Daoy (cell line): Measurements from ENCODE around the gene CRIP2. TPM values are rescaled to one million over a fixed set of nuclear protein-coding genes. Genes with fewer than 3 reads are reported as not detected.
A peak's percentile ranks its signal among the peaks of the same experiment; 100 is the strongest.

Experiments
- DNase-seq: peaks from one replicate; pipeline ENCODE4 v3.0.0-alpha.2; 2015; ENCODE audit warnings: low read depth
- total RNA-seq: library from RNA; depleted of rRNA; stranded (reverse); fragments of >200 nt; shearing (Covaris generic); gene quantifications from 2 replicates; pipeline ENCODE4 v1.2.3, GENCODE V29; 2014

The CRIP2 gene
- total RNA-seq, 1 experiment from 2014 or later = 94.1 TPM

- no peak for DNase-seq
Measured at GRCh38 chr14:105487449-105487985, 12.9 kb downstream of the CRIP2 start.

- DNase-seq = no peak
Measured at GRCh38 chr14:105487986-105488777, 13.6 kb downstream of the CRIP2 start.

DNA sequence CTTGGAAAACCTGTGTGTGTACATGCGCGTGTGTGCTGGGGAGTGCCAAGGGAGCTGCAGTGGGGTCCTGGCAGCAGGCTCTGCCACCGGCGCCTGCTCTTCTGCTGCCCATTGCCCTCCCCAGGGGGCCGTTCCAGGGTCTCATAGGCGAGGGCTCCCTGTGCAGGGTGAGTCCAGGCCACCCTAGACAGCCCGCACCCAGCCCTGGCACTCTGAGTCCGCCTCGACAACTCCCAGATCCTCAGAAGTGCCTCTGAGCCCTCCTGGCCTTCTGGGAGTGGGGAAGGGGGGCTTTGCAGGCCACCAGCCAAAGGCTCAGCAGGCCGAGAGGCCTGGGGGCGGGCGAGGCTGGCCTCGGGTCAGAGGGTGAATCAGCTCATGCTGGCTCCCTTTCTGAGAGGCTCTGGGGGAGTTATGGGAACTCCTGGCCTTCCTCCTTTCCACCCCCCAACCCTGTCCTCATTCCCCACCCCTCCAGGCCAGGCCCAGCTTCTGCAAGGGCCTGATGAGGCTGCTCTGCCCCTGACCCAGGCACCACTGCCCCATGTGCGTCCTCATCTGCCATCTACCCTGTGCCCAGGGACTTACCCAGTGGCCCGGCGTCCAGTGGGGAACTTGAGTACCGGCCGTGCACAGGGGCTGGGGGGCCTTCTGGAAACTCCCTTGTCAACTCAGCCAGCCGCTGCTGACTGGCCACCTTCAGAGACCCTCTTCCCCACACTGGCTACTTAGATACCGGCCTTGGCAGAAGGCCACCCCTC, 14.3 kb downstream of the CRIP2 start:
- DNase-seq = no peak

DNA sequence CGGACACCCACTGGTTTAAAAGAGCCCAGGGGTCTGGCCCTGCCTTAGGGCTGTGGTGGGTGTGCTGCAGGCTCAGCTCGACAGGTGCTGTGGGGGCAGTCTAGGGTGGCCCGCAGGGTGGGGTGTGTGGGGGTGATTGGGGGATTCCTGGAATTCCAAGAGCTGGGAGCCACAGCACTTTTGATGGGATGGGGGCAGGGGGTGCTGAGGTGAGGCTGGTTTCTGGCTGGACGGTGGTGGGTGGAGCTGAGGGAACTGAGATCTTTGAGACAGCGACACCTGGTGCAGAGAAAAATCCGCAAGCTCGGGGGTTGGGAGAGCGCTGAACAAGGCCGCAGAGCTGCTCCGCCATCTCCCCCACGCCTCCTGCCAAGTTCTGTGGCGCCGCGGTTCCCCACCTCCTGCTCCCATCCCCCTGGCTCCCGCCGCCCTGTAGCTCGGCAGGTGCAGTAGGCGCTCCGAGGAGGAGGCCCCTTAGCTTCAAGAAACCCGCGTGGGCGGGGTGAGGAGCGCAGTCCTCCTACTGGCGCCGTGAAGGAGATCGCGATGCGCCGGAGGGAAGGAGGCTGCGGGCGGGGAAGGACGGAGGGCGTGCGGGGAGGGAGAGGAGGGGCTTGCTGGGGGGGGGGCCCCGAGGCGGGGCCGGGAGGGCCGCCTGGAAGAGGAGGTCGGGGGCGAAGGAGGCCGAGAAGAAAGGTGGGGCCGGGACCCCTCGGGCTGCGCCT, 15.1 kb downstream of the CRIP2 start:
- DNase-seq = peak; percentile 92

- DNase-seq = no peak
Measured at GRCh38 chr14:105490267-105490571, 15.6 kb downstream of the CRIP2 start.

DNA sequence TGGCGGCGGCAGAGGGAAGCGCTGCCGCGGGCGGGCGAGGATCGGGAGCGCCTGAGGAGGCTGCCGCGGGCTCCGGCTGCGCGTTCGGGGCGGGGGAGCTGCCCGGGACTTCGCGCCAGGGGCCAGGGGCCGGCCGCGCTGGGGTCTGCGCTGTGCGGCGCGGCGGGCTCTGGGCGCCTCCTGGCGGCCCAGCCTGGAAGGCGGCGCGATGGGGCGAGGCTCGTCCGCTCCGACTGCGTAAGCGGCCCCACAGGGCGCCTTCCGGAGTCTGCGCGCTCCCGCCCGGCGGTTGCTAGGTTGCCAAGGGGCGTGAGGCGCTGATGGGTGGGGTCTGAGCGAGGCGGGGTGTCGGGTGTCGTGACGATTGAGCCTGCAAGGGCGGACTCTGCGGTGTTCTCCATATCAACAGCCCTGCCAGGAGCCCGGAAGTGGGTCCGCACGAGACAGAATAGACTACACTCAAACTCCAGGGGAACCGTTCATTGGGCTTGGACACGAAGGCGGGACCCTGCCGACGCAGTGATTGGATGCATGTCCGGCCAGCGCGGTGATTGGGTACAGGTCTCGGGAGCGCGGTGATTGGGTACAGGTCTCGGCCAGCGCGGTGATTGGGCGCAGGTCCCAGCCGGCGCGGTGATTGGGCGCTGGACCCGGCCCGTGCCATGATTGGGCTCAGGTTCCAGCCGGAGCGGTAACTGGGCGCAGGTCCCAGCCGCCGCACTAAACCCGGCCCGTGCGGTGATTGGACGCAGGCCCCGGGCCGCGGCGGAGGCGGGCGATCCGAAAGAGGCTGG, 16.1 kb downstream of the CRIP2 start, which contains the start of gene TEDC1:
Gene TEDC1 (plus strand): TSS at position 675 of the 794 bp plus-strand sequence. CDS start 130 bp downstream, outside the sequence.
- peak; percentile 100 for DNase-seq

DNA sequence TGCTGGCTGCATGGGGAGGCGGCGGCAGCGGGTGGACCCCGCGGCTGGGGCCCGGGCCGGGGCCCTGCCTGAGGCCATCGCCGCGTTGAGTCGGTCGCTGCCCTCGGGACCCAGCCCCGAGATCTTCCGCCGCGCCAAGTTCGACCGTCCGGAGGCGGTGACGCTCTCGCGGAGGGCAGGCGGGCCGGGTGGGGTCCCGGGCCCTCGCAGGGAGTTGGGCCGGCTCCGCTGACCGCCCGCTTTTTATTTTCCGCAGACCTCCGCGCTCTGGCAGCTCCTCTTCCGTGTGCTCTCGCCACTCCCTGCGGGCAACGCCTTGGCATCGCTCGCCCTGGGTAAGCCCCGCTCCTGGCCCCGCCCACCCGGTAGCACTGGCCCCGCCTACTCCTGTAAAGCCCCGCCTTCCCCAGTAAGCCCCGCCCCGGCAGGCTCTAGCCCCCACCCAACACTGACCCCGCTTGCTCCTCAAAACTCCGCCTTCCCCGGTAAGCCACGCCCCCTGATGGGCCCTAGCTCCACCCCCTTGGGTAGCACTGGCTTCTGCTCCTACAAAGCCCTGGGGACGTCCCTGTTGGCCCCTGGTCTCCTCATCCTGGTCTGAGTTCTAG, 16.8 kb downstream of the CRIP2 start:
- peak; percentile 88 for DNase-seq

DNA sequence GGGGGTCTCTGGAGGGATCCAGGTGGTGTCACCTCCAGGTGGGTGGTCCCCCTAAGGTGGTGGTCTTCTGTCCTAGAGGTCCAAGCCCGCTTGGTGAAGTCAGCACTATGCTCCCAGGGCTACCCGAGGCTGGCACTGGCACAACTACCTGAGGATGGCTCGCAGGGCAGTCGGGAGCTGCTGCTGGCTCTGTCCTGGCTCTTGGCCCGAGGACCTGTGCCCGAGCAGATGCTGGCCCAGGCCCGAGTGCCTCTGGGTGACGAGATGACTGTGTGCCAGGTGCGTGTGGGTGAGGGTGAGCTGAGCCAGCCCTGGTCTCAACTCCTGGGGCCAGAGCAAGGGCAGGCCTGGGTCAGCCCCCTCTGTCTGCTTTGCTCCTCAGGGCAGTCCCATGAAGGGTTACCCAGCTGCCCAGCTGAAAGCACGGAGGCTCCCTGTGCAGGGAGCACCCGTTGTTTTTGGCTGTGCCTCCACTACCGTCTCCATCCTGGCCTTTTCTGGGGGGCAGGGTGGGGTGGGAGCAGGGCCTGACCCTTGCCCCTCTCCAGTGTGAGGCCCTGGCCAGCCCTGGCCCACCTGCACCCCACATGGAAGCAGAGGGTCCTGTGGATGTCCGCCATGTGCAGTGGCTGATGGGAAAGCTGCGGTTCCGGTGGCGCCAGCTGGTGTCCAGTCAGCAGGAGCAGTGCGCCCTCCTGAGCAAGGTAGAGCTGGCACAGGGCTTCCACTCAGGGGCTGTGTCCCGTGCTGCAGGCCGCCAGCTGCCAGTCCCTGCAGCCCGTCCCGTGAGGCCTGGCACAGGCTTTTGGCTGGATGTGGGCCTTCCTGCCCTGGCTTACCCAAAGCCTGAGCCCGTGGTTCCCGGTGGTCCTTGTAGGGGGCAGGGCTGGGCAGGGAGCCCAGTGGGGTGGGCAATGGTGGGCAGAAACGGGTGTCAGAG, 17.7 kb downstream of the CRIP2 start:
- DNase-seq = no peak

- no peak for DNase-seq
Measured at GRCh38 chr14:105492971-105493871, 18.6 kb downstream of the CRIP2 start.

GRCh38 chr14:105493921-105494605, 19.4 kb downstream of the CRIP2 start:
- DNase-seq = no peak

- no peak for DNase-seq
Measured at GRCh38 chr14:105494606-105494929, 19.9 kb downstream of the CRIP2 start.

- no peak for DNase-seq
Measured at GRCh38 chr14:105495101-105495989, 20.7 kb downstream of the CRIP2 start.

DNA sequence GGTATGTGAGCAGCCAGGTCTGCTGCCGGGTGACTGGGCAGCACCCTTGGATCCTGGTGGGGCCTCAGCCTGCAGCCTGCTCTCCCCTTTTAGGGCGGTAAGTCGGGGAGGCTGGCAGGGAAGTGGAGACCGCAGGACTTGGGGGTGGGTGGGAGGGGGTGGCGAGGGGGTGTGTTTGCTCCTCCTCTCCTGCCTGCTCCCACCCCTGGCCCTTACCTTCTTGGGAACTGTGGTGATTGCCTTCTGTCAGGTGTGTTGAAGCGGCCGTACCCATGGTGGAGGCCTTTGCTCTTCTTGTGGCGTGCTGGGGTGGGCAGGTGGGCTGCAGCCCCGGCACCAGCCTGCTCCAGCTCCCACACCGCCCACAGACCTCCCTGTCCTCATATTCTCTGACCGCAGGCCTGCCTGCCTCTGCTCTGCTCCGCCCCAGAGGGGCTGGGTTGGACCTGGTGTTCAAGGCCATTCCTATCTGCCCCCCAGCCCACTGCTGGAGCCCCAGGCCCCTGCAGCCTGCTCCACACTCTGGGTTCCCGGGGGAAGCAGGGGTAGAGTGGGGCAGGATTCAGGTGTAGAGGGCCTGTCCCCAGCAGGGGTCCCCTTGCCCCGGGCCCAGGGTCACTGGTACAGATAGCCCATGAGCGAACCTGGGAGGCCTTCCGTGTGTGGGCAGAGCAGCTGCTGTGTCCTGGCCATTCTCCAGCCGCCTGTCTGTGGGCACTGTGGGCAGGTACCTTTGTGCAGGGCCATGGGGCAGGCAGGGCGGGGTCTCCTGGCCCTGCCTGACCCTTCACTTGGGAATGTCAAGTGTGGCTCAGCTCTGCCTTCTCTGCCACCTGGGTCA, 21.6 kb downstream of the CRIP2 start:
- no peak for DNase-seq

- DNase-seq = no peak
Measured at GRCh38 chr14:105496831-105497591, 22.4 kb downstream of the CRIP2 start.

DNA sequence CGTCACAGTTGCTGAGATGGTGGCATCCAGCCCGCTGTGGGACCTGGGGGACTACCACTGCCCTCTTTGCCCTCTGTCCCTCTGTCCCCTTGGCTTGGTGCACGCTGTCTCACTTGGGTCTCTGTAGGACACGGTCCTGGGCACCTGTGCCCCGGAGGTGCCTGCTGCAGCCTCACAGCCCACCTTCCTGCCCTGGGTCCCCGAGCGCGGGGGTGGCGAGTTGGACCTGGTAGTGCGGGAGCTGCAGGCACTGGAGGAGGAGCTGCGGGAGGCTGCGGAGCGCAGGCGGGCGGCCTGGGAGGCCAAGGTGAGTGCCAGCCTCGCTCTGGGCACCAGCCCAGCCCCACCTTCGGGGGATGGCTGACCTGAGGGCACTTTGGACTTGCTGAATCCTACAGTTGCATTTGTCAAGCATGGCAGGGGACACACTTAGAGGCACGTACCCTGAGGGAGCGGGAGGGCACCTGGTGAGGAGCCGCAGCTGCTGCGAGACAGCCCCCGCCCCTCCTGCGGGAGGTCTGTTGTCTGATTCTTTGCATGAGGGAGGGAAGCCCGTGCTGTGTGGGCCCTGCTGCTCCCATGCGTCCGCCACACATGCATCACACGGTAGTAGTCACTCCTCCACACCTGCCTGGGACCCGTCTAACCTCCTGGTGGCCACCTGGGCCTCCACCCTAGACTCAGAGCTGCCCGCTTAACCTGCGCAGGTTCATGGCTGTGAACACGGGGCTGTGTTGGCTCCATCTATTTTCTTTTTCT, 23.2 kb downstream of the CRIP2 start:
- no peak for DNase-seq
